Central memory CD8-positive, alpha-beta T cell (primary cell): ENCODE results near the gene SCG2.

ENCODE experiments used
- ATAC-seq: fragments of 150-1000 bp; cut with Tn5 transposase; replicated peaks from 2 replicates; pipeline ENCODE4 v1.10.0; 2022; ENCODE audit warnings: mild to moderate bottlenecking, moderate FRiP score, moderate number of reproducible peaks; ENCODE audit not compliant: poor library complexity, severe bottlenecking; ENCODE audit errors: extremely low read depth
- DNase-seq, 2 donors: peaks; one replicate each; pipeline ENCODE4 v3.0.0; 2021; ENCODE audit warnings: low spot score in 2 of 2
- H3K27ac Mint-ChIP-seq: one replicate; pipeline ENCODE4 v1.8.0; 2022; ENCODE audit warnings: low read depth, mild to moderate bottlenecking, moderate library complexity, mixed read lengths
- H3K27me3 Mint-ChIP-seq: one replicate; pipeline ENCODE4 v1.8.0; 2022; ENCODE audit warnings: mixed read lengths
- H3K36me3 Mint-ChIP-seq: one replicate; pipeline ENCODE4 v1.8.0; 2022; ENCODE audit warnings: mild to moderate bottlenecking, moderate library complexity, mixed read lengths; ENCODE audit not compliant: insufficient read depth
- H3K4me1 Mint-ChIP-seq: one replicate; pipeline ENCODE4 v1.8.0; 2022; ENCODE audit warnings: mixed read lengths
- H3K4me3 Mint-ChIP-seq: one replicate; pipeline ENCODE4 v1.8.0; 2022; ENCODE audit warnings: mild to moderate bottlenecking, moderate library complexity, mixed read lengths
- H3K9me3 Mint-ChIP-seq: one replicate; pipeline ENCODE4 v1.8.0; 2022; ENCODE audit warnings: mixed read lengths

Gene SCG2, protein sequence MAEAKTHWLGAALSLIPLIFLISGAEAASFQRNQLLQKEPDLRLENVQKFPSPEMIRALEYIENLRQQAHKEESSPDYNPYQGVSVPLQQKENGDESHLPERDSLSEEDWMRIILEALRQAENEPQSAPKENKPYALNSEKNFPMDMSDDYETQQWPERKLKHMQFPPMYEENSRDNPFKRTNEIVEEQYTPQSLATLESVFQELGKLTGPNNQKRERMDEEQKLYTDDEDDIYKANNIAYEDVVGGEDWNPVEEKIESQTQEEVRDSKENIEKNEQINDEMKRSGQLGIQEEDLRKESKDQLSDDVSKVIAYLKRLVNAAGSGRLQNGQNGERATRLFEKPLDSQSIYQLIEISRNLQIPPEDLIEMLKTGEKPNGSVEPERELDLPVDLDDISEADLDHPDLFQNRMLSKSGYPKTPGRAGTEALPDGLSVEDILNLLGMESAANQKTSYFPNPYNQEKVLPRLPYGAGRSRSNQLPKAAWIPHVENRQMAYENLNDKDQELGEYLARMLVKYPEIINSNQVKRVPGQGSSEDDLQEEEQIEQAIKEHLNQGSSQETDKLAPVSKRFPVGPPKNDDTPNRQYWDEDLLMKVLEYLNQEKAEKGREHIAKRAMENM

DNA sequence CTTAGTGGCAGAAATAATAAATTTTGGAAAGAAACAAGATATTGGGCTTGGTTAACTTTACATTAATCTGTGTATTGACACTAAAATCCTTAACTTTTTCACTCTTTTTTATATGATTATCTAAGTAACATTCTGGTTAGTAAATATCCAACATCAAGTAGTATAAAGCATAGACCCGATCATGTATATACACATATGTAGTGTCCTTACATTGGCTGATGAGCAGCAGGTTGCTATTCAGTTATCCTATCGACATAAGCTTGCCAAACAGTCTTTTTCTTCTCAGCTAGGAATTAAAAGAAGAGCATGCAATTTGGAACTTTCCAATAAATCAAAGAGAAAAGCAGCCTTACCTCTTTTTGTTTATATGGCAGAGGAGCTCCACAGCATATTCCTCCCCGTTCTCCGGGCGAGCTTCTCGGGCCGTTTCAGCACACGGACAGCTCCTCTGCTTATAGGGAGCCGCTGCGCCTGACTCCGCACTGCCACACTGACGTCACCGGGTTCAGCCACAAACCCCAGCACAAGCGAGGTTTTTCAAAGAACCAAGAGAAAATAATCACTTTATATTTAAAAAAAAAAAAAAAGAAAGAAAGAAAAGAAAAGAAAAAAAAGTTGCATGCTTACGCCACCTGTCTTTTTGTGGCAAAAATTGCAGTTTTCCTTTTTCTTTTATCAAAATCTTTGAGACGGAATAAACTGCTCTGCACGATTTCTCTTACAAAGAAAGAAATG is at the start of gene SCG2:
Gene SCG2 (minus strand): TSS at position 430 of the 735 bp plus-strand sequence. CDS start 3,079 bp downstream, outside the sequence.
- no peak within 1 kb of the TSS for H3K27ac Mint-ChIP-seq
- DNase-seq (no peak), ATAC-seq (peak; percentile 43)
- H3K9me3 Mint-ChIP-seq, result peaks cover 6% of the 10 kb centered on the region
- no peaks in the 10 kb centered on the region for H3K36me3 Mint-ChIP-seq
- H3K4me1 Mint-ChIP-seq, result no peaks in the 10 kb centered on the region
- no peak within 1 kb of the TSS for H3K4me3 Mint-ChIP-seq
- peaks cover 47% of the 10 kb centered on the region for H3K27me3 Mint-ChIP-seq

DNA sequence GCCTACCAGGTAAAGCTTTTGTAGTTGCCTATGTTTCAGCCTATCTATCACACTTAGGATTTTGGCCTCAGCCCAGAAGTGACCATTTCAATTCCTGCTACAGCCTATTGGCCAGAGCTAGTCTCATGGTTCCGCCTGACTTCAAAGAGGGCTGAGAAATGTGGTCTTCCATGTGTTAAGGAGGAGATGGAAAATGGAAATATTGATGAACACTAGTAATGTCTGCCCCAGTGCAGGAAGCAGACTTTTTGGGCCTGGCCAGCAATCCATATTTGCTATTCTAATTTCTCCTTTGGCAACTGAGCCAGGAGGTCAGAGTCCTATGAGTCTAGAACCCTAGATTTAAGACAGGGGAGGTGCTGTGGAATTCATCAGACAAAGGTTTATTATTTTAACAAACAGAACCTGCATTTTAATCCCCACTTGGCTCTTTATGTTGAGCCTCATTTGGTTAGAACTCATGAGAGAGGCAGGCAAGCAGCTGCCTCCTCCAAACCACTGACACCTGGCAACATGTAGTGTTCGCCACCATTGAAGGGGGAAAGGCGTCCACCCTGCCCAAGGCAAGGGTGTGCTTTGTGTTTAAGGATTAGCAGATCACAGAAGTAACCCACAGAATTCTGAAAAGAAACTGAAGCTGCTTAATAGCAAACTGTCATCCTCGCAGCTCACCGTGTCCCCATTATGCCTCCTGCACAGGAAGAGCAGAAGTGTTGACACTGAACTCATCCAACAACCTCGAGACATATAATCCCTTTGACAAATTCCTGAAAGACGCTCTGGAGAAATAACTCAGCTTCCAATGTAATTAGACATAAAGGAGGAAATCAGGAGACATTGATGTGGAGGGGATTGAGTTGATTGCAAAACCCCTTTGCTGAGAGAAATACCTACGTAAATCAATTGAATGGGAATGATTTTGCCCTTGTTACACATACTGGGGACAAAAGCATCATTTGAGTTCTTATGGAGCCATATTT is 47.7 kb upstream of the SCG2 start:
- no peak overlapping the region for H3K4me3 Mint-ChIP-seq
- no peaks in the 10 kb centered on the region for H3K4me1 Mint-ChIP-seq
- H3K27me3 Mint-ChIP-seq, result peaks cover 38% of the 10 kb centered on the region
- no peak for ATAC-seq
- no peak for DNase-seq
- H3K9me3 Mint-ChIP-seq, result no peaks in the 10 kb centered on the region
- no peak overlapping the region for H3K27ac Mint-ChIP-seq
- H3K36me3 Mint-ChIP-seq, result no peaks in the 10 kb centered on the region

DNA sequence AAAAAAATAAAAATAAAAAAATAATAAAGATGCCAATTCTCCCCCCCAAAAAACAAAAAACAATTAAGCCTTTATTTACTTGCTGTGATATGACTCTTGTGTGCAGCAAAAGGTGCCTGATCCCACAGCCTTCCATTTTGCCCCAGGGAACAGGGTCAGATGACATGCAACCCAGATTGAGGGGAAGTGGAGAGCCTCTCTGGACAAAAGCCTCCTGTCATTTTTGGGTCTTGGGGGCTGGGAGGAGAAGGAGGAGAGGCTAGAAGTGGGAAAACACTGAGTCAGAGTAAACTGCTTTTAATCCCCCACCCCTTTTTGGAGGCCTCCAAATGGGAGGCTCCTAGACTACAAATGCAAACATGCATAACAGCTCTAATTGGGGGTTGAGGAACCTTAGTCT is 46.6 kb upstream of the SCG2 start:
- DNase-seq, result no peak
- Mint-ChIP-seq H3K36me3 (no peaks in the 10 kb centered on the region), H3K27ac (no peak overlapping the region), H3K27me3 (peaks cover 32% of the 10 kb centered on the region), H3K4me3 (no peak overlapping the region), H3K4me1 (no peaks in the 10 kb centered on the region), H3K9me3 (no peaks in the 10 kb centered on the region)
- ATAC-seq, result no peak

DNA sequence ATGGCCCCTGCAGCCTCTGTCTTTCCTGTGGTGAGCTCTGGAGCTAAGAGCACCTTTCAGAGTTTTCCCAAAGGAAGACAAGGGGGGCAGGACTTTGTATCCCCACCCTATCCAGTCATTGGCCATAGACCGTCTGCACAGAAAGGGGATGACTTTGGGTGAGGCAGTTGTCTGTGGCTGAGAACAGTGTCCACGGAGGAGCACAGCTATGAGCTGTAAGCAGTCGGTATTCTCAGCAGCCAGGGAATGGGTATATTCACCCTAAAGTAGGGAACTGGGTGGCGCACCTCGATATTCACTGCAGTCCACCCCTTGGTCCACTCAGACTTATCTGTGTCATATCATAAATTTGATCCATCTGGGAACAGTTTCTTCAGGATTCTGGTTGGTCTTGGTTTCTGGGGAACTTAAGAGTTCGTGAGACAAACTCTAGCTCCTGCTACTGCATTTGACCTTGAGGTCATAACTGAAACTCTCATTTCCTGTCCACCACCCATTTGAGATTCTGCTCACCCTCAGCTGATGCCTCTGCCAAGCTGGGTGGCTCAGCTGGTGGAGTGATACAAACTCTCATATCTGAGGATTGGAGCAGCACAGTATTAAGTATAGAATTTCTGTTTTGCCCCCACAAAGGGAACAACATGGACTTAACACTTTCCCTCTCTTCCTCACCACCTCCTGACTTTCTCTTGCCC is 45.2 kb upstream of the SCG2 start:
- Mint-ChIP-seq H3K9me3 (no peaks in the 10 kb centered on the region), H3K4me3 (no peak overlapping the region), H3K27ac (no peak overlapping the region), H3K4me1 (no peaks in the 10 kb centered on the region), H3K36me3 (no peaks in the 10 kb centered on the region), H3K27me3 (peaks cover 18% of the 10 kb centered on the region)
- DNase-seq (no peak), ATAC-seq (no peak)

DNA sequence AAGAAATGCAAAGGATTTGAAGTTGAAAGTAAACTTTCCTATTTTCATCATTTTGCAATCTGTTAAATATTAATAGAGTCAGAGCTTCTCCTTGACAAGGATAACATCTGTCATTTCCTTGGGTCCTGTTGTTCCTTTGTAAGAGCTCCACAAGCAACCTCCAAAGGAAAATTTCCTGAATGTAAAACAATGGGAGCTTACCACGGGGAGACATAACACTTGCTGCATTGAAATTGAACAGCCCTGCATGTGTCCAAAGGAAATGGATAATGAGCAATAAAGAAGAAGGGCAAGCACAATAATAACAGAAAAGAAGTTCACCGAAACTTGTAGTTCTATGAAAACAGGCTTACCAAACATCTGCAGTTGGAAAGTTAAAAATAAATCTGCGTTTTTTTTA is 42.0 kb upstream of the SCG2 start:
- Mint-ChIP-seq H3K27ac (no peak overlapping the region), H3K36me3 (no peaks in the 10 kb centered on the region), H3K27me3 (peaks cover 15% of the 10 kb centered on the region), H3K4me1 (no peaks in the 10 kb centered on the region), H3K9me3 (no peaks in the 10 kb centered on the region), H3K4me3 (no peak overlapping the region)
- DNase-seq (no peak), ATAC-seq (no peak)

DNA sequence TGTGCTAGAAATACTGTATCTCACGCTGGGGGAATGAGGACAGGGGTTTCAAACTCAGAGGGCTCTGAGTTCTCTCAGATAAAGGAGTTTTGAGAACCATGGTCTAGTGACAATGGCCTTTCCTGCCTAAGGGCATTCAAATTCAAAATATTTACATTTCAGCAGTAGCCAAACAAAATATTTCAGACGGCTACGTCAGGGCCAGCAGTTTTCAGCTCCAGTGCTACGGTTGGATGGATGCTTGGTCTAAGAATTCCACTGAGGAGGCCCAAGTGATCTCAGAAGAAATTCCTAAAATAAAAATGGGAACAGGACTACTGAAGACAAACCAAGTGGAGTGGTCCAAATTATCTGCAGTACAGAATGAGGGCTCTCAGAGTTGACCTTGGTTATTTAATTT is 41.1 kb upstream of the SCG2 start:
- H3K9me3 Mint-ChIP-seq, result no peaks in the 10 kb centered on the region
- no peak for ATAC-seq
- H3K27ac Mint-ChIP-seq, result no peak overlapping the region
- no peak for DNase-seq
- no peaks in the 10 kb centered on the region for H3K4me1 Mint-ChIP-seq
- H3K27me3 Mint-ChIP-seq, result peaks cover 15% of the 10 kb centered on the region
- no peak overlapping the region for H3K4me3 Mint-ChIP-seq
- H3K36me3 Mint-ChIP-seq, result no peaks in the 10 kb centered on the region

DNA sequence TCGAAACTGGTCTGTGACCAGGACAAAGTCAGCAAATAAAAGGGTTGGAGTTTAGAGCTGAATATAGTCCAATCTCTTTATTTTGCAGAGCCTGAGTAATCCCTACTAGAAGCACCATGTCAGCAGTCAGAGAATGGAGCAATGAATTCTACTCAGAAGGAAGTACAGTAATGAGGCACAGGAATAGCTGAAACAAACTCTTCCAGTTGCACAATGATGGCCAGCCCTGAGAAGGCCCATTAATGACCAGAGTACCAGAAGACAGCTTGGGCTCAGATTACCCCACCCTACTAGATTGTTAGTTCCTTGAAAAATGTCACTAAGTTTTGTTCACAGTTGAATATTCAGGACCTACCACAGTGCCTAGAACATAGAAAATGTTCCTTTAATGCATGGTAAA is 40.3 kb upstream of the SCG2 start:
- Mint-ChIP-seq H3K36me3 (no peaks in the 10 kb centered on the region), H3K4me3 (no peak overlapping the region), H3K4me1 (no peaks in the 10 kb centered on the region), H3K9me3 (no peaks in the 10 kb centered on the region), H3K27me3 (peaks cover 13% of the 10 kb centered on the region), H3K27ac (no peak overlapping the region)
- DNase-seq (no peak), ATAC-seq (no peak)

DNA sequence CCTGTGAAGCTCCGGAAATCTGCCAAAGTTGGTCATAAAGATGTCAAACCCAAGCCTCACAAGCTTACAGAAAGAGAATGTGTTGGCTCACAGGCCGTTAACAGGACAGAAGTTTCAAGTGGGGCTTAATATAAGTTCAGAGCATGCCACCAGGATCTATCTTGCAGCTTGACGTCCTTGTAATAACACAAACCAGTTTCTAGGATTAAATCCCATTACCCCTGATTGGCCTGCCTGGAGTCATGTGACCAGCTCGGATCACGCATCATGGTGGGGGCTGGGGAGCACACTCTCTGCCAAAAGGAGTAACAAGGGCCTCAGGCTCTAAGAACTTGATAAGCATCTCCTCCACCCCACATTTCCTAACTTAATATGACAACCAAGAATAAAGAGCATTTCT is 38.9 kb upstream of the SCG2 start:
- no peak overlapping the region for H3K27ac Mint-ChIP-seq
- H3K4me1 Mint-ChIP-seq, result no peaks in the 10 kb centered on the region
- ATAC-seq, result no peak
- no peaks in the 10 kb centered on the region for H3K27me3 Mint-ChIP-seq
- H3K9me3 Mint-ChIP-seq, result no peaks in the 10 kb centered on the region
- no peak overlapping the region for H3K4me3 Mint-ChIP-seq
- peaks cover 1% of the 10 kb centered on the region for H3K36me3 Mint-ChIP-seq
- no peak for DNase-seq

DNA sequence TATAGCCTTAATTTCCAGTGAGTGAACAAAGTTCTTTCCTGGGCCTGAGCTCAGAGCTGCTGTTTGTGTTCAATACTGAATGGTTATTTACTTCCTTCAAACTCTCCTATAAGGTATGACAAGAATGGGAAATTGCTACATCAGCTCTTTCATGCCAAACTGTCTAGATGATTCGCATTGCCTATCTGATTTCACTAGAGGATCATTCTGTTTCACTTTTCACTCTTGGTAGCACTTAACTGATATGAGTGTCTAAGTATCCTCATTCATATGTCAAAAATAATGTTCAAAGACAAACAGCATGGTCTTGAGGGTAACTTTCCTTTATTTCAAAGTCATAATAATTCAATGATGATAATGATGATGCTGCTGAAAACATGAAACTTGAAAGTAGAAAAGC is 32.9 kb upstream of the SCG2 start:
- Mint-ChIP-seq H3K27me3 (peaks cover 10% of the 10 kb centered on the region), H3K36me3 (peaks cover 1% of the 10 kb centered on the region), H3K27ac (no peak overlapping the region), H3K9me3 (no peaks in the 10 kb centered on the region), H3K4me3 (no peak overlapping the region), H3K4me1 (no peaks in the 10 kb centered on the region)
- no peak for ATAC-seq
- DNase-seq, result no peak

DNA sequence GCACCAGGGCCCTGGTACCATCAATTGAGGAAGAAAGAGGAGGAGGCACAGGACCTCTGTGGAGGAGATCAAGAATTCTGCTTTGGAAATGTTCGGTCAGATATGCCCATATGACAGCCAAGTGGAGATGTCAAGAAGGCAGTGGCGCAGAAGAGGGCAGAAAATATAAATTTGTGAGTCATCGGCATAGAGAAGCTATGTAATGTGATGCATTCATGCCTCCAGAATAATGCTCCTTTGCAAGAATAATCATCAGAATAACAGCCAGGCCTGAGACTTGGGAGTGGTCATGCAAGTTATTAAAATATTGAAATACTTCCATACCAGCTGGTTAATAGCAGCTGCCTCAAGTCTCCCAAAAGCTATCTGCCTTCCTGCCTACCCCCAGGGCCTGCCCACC is 32.1 kb upstream of the SCG2 start:
- Mint-ChIP-seq H3K27ac (no peak overlapping the region), H3K36me3 (peaks cover 1% of the 10 kb centered on the region), H3K4me1 (no peaks in the 10 kb centered on the region), H3K9me3 (no peaks in the 10 kb centered on the region), H3K4me3 (no peak overlapping the region), H3K27me3 (peaks cover 19% of the 10 kb centered on the region)
- ATAC-seq (no peak), DNase-seq (no peak)

DNA sequence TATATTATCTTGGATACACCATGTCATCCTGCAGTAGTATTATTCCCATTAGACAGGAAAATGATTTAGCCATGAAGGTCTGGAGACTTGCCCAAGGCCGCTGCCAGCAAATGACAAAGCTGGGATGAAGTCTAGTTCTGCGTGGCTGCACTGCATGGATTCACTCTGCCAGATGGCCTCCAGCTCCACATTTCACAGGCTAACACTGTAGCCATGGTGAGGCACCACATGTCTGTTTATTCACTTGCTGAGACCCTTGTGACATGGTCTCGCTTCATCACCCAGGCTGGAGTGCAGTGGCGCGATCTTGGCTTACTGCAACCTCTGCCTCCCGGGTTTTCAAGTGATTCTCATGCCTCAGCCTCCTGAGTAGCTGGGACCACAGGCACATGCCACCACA is 31.5 kb upstream of the SCG2 start:
- no peak overlapping the region for H3K4me3 Mint-ChIP-seq
- DNase-seq (no peak), ATAC-seq (no peak)
- peaks cover 24% of the 10 kb centered on the region for H3K27me3 Mint-ChIP-seq
- no peak overlapping the region for H3K27ac Mint-ChIP-seq
- peaks cover 1% of the 10 kb centered on the region for H3K36me3 Mint-ChIP-seq
- H3K4me1 Mint-ChIP-seq, result no peaks in the 10 kb centered on the region
- no peaks in the 10 kb centered on the region for H3K9me3 Mint-ChIP-seq

DNA sequence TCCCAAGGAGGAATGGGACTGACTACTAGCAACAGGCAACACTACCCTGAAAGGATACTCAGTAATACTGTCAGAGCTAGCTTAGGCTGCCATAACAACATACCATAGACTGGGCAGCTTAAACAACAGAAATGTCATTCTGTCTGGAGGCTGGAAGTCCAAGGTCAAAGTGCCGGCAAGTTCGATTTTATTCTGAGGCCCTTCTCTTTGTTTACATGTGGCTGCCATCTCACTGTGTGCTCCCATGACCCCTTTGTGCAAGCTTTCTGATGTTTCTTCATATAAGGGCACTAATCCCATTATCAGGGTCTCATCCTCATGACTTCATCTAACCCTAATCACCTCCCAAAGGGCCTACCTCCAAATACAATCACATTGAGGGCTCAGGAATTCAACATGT is 30.7 kb upstream of the SCG2 start:
- H3K36me3 Mint-ChIP-seq, result peaks cover 1% of the 10 kb centered on the region
- H3K27ac Mint-ChIP-seq, result no peak overlapping the region
- H3K9me3 Mint-ChIP-seq, result no peaks in the 10 kb centered on the region
- H3K4me3 Mint-ChIP-seq, result no peak overlapping the region
- H3K4me1 Mint-ChIP-seq, result no peaks in the 10 kb centered on the region
- DNase-seq (no peak), ATAC-seq (no peak)
- H3K27me3 Mint-ChIP-seq, result peaks cover 33% of the 10 kb centered on the region
